NCI-H1417 treated with DMSO at 0.1 percent for 48 hours (cell line): ENCODE data around the gene EPB41L3.
"Not testable (repeated sequence)": the region's sequence is repeated elsewhere in the genome, so short reads cannot be mapped to it uniquely, and the experiment has no call there.

Experiments used
- DNase-seq: peaks from one replicate; lab custom pipeline; 2025; lab: John Stamatoyannopoulos, UW

Gene EPB41L3

GRCh38 chr18:5496305-5496704 lies 47.5 kb downstream of the EPB41L3 start:
- no peak for DNase-seq

- DNase-seq = no peak
These were observed 52.9 kb downstream of the EPB41L3 start for GRCh38 chr18:5490753-5491480.

- no peak for DNase-seq
These were observed 55.0 kb downstream of the EPB41L3 start for GRCh38 chr18:5488844-5489243.

- not testable (repeated sequence) for DNase-seq
These were observed 55.8 kb downstream of the EPB41L3 start for GRCh38 chr18:5488044-5488443.

GRCh38 chr18:5484526-5484925 lies 59.3 kb downstream of the EPB41L3 start:
- no peak for DNase-seq

- DNase-seq = no peak
These were observed 62.2 kb downstream of the EPB41L3 start for GRCh38 chr18:5481621-5482020.

GRCh38 chr18:5478261-5478660 lies 65.5 kb downstream of the EPB41L3 start:
- DNase-seq = no peak

GRCh38 chr18:5476961-5477800 lies 66.6 kb downstream of the EPB41L3 start:
- DNase-seq = no peak

GRCh38 chr18:5475267-5475666 lies 68.5 kb downstream of the EPB41L3 start:
- no peak for DNase-seq

GRCh38 chr18:5469340-5469739 lies 74.5 kb downstream of the EPB41L3 start:
- DNase-seq = no peak

GRCh38 chr18:5468394-5468793 lies 75.4 kb downstream of the EPB41L3 start:
- DNase-seq = no peak

- DNase-seq = no peak
These were observed 76.1 kb downstream of the EPB41L3 start for GRCh38 chr18:5467671-5468070.

- no peak for DNase-seq
These were observed 77.5 kb downstream of the EPB41L3 start for GRCh38 chr18:5466256-5466655.

- DNase-seq = no peak
These were observed 79.5 kb downstream of the EPB41L3 start for GRCh38 chr18:5464251-5464650.

GRCh38 chr18:5463831-5464230 lies 80.0 kb downstream of the EPB41L3 start:
- no peak for DNase-seq

- no peak for DNase-seq
These were observed 80.4 kb downstream of the EPB41L3 start for GRCh38 chr18:5463390-5463789.

- no peak for DNase-seq
These were observed 81.6 kb downstream of the EPB41L3 start for GRCh38 chr18:5462227-5462626.

- no peak for DNase-seq
These were observed 82.8 kb downstream of the EPB41L3 start for GRCh38 chr18:5461041-5461440.

- no peak for DNase-seq
These were observed 86.3 kb downstream of the EPB41L3 start for GRCh38 chr18:5457462-5457957.

- DNase-seq = no peak
These were observed 87.0 kb downstream of the EPB41L3 start for GRCh38 chr18:5456577-5457461.

- DNase-seq = no peak
These were observed 88.1 kb downstream of the EPB41L3 start for GRCh38 chr18:5455674-5456073.

GRCh38 chr18:5452943-5453443 lies 90.8 kb downstream of the EPB41L3 start:
- DNase-seq = no peak
